Choroid plexus epithelial cell (primary cell): ENCODE data around the gene EHBP1.

Experiments used
- DNase-seq: peaks from one replicate; pipeline ENCODE4 v3.0.0-alpha.2; 2010; ENCODE audit warnings: low read depth
- H3K4me3 ChIP-seq: 2 replicates; pipeline ENCODE4 v1.5.1; 2011; ENCODE audit warnings: low read depth, mild to moderate bottlenecking, control low read depth, low read length, moderate library complexity
- CTCF ChIP-seq: conservative IDR thresholded peaks from 2 replicates; pipeline ENCODE4 v1.5.1; 2011; ENCODE audit warnings: low read depth, mild to moderate bottlenecking, control low read depth, inconsistent platforms, low read length, moderate library complexity

Gene EHBP1

GRCh38 chr2:62884514-62884913 lies 179.0 kb downstream of the EHBP1 start:
- TF ChIP-seq CTCF = no peak
- no peak overlapping the region for H3K4me3 ChIP-seq
- peak; percentile 46 for DNase-seq

- no peak for DNase-seq
- no peak for TF ChIP-seq CTCF
- H3K4me3 ChIP-seq = no peak overlapping the region
These were observed 189.6 kb downstream of the EHBP1 start for GRCh38 chr2:62894966-62895631.

- TF ChIP-seq CTCF = no peak
- no peak overlapping the region for H3K4me3 ChIP-seq
- peak; percentile 53 for DNase-seq
These were observed 190.1 kb downstream of the EHBP1 start for GRCh38 chr2:62895632-62896009.

GRCh38 chr2:62897187-62897827 lies 191.8 kb downstream of the EHBP1 start:
- DNase-seq = no peak
- no peak for TF ChIP-seq CTCF
- H3K4me3 ChIP-seq = no peak overlapping the region

GRCh38 chr2:62904344-62904743 lies 198.8 kb downstream of the EHBP1 start:
- no peak for TF ChIP-seq CTCF
- no peak overlapping the region for H3K4me3 ChIP-seq
- no peak for DNase-seq

- DNase-seq = no peak
- no peak for TF ChIP-seq CTCF
- H3K4me3 ChIP-seq = no peak overlapping the region
These were observed 202.6 kb downstream of the EHBP1 start for GRCh38 chr2:62908145-62908544.

GRCh38 chr2:62913311-62913710 lies 207.8 kb downstream of the EHBP1 start:
- no peak overlapping the region for H3K4me3 ChIP-seq
- no peak for TF ChIP-seq CTCF
- no peak for DNase-seq
